ENCODE results near the gene CSRP3.
"Not testable (repeated sequence)": the region's sequence is repeated elsewhere in the genome, so short reads cannot be mapped to it uniquely, and the experiment has no call there.

Gene CSRP3

GRCh38 chr11:19185516-19186052 lies 16.2 kb downstream of the CSRP3 start:
- no peak for DNase-seq (ENCODE audit: low spot score)

- DNase-seq (ENCODE audit: low spot score) = no peak
These were observed 16.7 kb downstream of the CSRP3 start for GRCh38 chr11:19185036-19185435.

- no peak for DNase-seq (ENCODE audit: low spot score)
These were observed 18.1 kb downstream of the CSRP3 start for GRCh38 chr11:19183646-19184045.

DNA sequence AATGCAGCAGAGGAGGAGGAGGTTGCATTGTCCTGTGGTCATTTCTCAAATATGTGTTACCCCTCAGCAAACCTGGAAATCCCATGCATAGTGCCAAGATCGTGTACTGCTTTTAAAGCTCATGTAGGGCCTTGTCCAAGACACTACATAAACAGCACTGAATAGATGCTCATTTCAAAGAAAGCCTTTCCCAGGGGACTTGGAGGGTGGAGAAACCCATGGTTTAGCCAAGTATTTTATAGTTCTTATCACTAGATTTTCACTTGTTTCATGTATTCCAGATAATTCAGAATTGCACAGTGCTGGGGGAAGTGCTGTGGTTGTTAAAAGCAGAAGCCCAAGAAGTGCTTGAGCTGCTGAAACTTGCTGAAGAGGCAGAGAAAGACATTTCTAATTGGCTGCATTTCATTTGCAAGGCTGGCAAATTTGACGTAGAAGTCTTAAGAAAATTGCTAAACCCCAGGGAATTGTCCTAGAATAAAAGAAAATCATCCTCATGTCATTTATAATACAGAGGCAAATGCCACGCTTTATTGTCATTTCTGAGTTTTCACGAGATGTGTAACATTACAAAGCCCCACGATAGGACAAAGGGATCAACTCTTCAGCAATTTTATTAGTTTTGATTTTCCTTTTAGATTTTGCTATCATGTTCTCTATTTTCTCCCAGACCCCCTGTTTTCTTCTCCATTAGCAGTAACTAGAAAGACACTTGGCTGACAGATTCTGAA lies 20.1 kb downstream of the CSRP3 start:
- no peak for DNase-seq (ENCODE audit: low spot score)

DNA sequence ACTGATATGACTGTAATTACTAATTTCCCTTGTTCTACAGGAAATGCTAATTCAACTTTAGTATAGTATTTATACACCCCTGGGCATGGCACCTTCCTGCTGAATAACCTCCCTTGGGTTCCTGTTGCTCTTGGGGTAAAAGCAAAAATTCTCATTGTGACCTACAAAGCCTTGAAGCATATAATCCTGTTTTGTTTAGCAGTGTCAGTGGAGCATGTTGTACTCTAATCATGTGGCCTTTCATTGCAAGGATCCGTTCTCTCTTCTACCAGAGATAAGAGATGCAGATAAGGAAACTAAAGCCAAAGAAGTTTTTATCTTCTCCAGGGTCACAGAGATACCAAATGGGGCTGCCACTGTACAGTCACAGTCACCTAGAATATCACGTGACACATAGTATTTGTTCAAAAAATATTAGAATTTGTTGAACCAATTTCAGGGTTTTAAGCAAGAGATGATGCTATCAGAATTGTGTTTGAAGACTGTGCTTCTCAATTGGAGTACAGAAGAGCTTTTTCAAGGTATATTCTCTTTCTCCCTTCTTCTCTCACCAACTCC lies 25.1 kb downstream of the CSRP3 start:
- no peak for DNase-seq (ENCODE audit: low spot score)

- DNase-seq (ENCODE audit: low spot score) = no peak
These were observed 27.7 kb downstream of the CSRP3 start for GRCh38 chr11:19173964-19174638.

- no peak for DNase-seq (ENCODE audit: low spot score)
These were observed 28.6 kb downstream of the CSRP3 start for GRCh38 chr11:19173004-19173689.

DNA sequence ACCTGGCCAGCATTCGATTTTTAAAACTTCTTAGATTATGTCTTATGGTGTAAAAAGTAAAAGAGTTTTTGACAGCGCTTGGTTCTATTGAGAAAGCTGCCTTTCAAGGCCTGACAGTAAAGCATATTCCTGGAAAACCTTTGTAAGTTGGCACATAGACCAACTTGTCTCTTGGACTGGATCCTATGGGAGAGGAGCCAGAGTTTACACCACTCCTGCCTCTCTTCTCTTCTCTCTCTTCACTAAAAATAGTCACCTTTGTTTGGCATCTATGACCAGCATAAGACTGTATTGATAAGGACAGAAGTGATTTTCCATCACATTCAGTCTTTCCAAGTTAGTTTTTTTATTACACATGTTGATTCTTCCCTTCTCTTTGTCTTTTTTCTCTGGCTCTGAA lies 33.7 kb downstream of the CSRP3 start:
- DNase-seq (ENCODE audit: low spot score) = no peak

GRCh38 chr11:19164881-19165280 lies 36.9 kb downstream of the CSRP3 start:
- no peak for DNase-seq (ENCODE audit: low spot score)

GRCh38 chr11:19164230-19164855 lies 37.4 kb downstream of the CSRP3 start:
- DNase-seq (ENCODE audit: low spot score) = no peak

- DNase-seq (ENCODE audit: low spot score) = no peak
These were observed 38.2 kb downstream of the CSRP3 start for GRCh38 chr11:19163617-19164016.

DNA sequence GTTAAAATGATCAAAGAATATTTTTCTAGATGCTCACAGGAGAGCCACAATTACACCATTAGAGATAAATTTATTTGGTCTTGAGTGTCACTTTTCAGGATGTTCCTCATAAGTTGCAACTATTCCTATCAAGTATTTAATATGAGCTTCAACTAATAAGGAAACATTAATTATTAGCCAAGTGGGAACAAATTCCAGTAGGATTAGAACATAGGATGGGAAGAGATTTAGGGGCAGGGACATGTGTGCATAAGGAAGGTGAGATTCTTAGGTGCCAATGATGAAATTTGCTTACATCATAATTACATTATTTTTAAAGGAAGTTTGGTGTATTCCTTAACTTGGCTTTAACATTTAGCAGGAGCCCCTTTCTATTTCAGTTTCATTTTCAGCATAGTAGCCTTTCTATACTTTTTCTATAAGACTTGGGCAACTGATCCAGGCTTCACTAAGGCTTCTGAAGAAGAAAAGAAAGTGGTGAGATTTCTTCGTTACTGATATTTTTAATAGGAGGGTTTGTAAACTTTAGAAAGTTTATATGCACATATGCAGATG lies 38.8 kb downstream of the CSRP3 start:
- no peak for DNase-seq (ENCODE audit: low spot score)

DNA sequence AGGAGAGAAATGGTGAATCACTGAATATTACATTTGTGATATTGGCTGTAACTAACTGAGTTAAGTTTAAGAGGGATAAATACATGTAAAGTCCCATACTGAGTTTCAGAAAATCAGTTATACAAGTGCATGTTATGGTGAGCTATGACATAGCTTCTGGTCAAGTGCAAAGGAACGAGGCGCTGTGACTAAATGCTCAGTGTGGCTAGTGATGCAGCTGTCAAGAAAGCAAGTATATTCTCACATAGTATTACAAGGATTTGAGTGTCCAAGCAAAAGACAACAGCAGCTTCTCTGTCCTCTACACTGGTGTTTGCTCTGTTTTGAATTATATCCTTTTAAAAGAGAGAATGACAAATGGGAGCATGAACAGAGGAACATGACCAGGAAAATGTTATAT lies 40.1 kb downstream of the CSRP3 start:
- no peak for DNase-seq (ENCODE audit: low spot score)

GRCh38 chr11:19160847-19161246 lies 40.9 kb downstream of the CSRP3 start:
- DNase-seq (ENCODE audit: low spot score) = peak; percentile 20

GRCh38 chr11:19156892-19157291 lies 44.9 kb downstream of the CSRP3 start:
- no peak for DNase-seq (ENCODE audit: low spot score)

- no peak for DNase-seq (ENCODE audit: low spot score)
These were observed 56.5 kb downstream of the CSRP3 start for GRCh38 chr11:19145319-19145718.

DNA sequence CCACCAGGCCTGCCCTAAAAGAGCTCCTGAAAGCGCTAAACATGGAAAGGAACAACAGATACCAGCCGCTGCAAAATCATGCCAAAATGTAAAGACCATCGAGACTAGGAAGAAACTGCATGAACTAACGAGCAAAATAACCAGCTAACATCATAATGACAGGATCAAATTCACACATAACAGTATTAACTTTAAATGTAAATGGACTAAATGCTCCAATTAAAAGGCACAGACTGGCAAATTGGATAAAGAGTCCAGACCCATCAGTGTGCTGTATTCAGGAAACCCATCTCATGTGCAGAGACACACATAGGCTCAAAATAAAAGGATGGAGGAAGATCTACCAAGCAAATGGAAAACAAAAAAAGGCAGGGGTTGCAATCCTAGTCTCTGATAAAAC lies 64.9 kb downstream of the CSRP3 start:
- DNase-seq (ENCODE audit: low spot score) = not testable (repeated sequence)

GRCh38 chr11:19134004-19134403 lies 67.8 kb downstream of the CSRP3 start:
- no peak for DNase-seq (ENCODE audit: low spot score)

Data from SW480 (cell line).